ENCODE results near the gene KIFC3. TPM values are rescaled to one million over a fixed set of nuclear protein-coding genes. Genes with fewer than 3 reads are reported as not detected.

Gene KIFC3, protein sequence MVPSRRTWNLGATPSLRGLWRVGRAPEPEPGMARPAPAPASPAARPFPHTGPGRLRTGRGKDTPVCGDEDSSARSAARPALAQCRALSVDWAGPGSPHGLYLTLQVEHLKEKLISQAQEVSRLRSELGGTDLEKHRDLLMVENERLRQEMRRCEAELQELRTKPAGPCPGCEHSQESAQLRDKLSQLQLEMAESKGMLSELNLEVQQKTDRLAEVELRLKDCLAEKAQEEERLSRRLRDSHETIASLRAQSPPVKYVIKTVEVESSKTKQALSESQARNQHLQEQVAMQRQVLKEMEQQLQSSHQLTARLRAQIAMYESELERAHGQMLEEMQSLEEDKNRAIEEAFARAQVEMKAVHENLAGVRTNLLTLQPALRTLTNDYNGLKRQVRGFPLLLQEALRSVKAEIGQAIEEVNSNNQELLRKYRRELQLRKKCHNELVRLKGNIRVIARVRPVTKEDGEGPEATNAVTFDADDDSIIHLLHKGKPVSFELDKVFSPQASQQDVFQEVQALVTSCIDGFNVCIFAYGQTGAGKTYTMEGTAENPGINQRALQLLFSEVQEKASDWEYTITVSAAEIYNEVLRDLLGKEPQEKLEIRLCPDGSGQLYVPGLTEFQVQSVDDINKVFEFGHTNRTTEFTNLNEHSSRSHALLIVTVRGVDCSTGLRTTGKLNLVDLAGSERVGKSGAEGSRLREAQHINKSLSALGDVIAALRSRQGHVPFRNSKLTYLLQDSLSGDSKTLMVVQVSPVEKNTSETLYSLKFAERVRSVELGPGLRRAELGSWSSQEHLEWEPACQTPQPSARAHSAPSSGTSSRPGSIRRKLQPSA
- polyA plus RNA-seq (2012; ENCODE audit: insufficient read length, low read depth) = 21.1 TPM

DNA sequence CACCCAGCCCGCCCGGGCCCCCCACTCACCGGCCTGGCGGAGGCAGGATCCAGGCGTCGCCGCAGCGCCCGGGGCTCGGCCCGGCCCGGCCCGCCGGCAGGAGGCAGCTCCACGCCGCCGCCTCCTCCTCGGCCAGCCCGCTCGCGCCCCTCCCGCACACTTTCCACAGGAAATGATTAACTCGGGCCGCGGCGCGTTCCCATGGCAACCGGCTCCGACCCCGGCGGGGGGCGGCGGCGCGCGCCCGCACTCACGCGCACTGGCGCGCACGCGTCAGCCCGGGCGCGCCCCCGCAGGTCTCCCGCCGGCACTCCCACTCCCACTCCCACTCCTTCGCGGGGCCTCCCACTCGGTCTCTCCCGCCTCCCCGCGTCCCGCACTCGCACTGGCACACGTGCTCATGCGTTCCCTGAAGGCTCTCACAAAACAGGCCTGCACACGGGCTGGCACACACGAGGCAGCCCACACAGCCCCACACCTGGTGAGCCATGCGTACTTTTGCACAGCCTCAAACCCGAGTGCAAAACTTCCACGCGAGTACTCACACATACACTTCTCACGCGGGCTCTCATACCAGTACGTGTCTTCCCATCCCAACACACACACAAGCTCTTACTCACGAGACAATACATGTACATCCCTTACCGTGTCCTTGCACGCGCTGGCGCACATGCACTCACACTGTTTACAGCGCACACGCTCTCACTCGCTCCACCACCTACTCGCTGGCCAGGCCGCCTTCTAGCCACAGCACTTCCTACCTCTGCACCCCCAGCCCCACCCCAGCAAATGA is at the start of gene KIFC3:
KIFC3 (minus strand) TSS at position 151 of the 793 bp plus-strand sequence. CDS start 4,248 bp downstream, outside the sequence.
- TF ChIP-seq FOXP2 (optimal IDR thresholded peaks at IDR 0.05; ENCODE audit: borderline replicate concordance, extremely low read depth, extremely low read length, insufficient read depth) (no peak), TAF1 (IDR thresholded peaks at IDR 0.05; ENCODE audit: borderline replicate concordance, insufficient read depth, low read length) (no peak), SIN3A (IDR thresholded peaks at IDR 0.05; ENCODE audit: borderline replicate concordance, insufficient read depth, low read length) (no peak), POLR2AphosphoS5 (IDR thresholded peaks at IDR 0.05; ENCODE audit: low read depth, low read length) (no peak)
- TF ChIP-seq, protein P1, sequence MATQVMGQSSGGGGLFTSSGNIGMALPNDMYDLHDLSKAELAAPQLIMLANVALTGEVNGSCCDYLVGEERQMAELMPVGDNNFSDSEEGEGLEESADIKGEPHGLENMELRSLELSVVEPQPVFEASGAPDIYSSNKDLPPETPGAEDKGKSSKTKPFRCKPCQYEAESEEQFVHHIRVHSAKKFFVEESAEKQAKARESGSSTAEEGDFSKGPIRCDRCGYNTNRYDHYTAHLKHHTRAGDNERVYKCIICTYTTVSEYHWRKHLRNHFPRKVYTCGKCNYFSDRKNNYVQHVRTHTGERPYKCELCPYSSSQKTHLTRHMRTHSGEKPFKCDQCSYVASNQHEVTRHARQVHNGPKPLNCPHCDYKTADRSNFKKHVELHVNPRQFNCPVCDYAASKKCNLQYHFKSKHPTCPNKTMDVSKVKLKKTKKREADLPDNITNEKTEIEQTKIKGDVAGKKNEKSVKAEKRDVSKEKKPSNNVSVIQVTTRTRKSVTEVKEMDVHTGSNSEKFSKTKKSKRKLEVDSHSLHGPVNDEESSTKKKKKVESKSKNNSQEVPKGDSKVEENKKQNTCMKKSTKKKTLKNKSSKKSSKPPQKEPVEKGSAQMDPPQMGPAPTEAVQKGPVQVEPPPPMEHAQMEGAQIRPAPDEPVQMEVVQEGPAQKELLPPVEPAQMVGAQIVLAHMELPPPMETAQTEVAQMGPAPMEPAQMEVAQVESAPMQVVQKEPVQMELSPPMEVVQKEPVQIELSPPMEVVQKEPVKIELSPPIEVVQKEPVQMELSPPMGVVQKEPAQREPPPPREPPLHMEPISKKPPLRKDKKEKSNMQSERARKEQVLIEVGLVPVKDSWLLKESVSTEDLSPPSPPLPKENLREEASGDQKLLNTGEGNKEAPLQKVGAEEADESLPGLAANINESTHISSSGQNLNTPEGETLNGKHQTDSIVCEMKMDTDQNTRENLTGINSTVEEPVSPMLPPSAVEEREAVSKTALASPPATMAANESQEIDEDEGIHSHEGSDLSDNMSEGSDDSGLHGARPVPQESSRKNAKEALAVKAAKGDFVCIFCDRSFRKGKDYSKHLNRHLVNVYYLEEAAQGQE (IDR thresholded peaks at IDR 0.05; ENCODE audit: insufficient read depth in 1 of 2, low read depth in 2 of 2, low read length in 2 of 2) = no peak

GRCh38 chr16:57848181-57848580 is 45.9 kb upstream of the KIFC3 start:
- TF ChIP-seq SIN3A (IDR thresholded peaks at IDR 0.05; ENCODE audit: borderline replicate concordance, insufficient read depth, low read length) = no peak

GRCh38 chr16:57846078-57846697 is 43.9 kb upstream of the KIFC3 start:
- TF ChIP-seq SIN3A (IDR thresholded peaks at IDR 0.05; ENCODE audit: borderline replicate concordance, insufficient read depth, low read length) = no peak
- no peak for TF ChIP-seq FOXP2 (optimal IDR thresholded peaks at IDR 0.05; ENCODE audit: borderline replicate concordance, extremely low read depth, extremely low read length, insufficient read depth)
- no peak for TF ChIP-seq TAF1 (IDR thresholded peaks at IDR 0.05; ENCODE audit: borderline replicate concordance, insufficient read depth, low read length)

DNA sequence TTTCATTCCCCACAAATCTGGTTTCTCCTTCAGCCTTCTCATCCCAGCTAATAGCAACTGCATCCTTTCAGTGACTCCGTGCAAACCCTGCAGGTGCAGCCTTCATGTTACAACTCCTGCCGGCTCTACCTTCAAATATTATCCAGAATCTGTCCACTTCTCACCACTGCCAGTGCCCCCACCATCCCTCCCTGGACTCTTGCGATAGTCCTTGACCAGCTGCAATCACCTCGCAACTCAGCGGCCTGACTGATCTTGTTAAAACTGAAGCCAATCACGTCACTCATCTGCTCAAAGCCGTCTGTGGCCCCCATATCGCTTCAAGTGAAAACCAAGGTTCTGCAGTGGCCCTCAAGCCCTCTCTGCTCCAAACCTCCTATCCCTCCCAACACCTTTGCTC is 42.8 kb upstream of the KIFC3 start:
- no peak for TF ChIP-seq FOXP2 (optimal IDR thresholded peaks at IDR 0.05; ENCODE audit: borderline replicate concordance, extremely low read depth, extremely low read length, insufficient read depth)
- no peak for TF ChIP-seq SIN3A (IDR thresholded peaks at IDR 0.05; ENCODE audit: borderline replicate concordance, insufficient read depth, low read length)
- TF ChIP-seq TAF1 (IDR thresholded peaks at IDR 0.05; ENCODE audit: borderline replicate concordance, insufficient read depth, low read length) = no peak
- TF ChIP-seq POLR2AphosphoS5 (IDR thresholded peaks at IDR 0.05; ENCODE audit: low read depth, low read length) = no peak
- TF ChIP-seq, protein P1 (IDR thresholded peaks at IDR 0.05; ENCODE audit: insufficient read depth in 1 of 2, low read depth in 2 of 2, low read length in 2 of 2) = no peak

GRCh38 chr16:57844416-57845030 is 42.2 kb upstream of the KIFC3 start:
- TF ChIP-seq POLR2AphosphoS5 (IDR thresholded peaks at IDR 0.05; ENCODE audit: low read depth, low read length) = no peak
- TF ChIP-seq, protein P1 (IDR thresholded peaks at IDR 0.05; ENCODE audit: insufficient read depth in 1 of 2, low read depth in 2 of 2, low read length in 2 of 2) = no peak
- no peak for TF ChIP-seq TAF1 (IDR thresholded peaks at IDR 0.05; ENCODE audit: borderline replicate concordance, insufficient read depth, low read length)
- no peak for TF ChIP-seq SIN3A (IDR thresholded peaks at IDR 0.05; ENCODE audit: borderline replicate concordance, insufficient read depth, low read length)
- no peak for TF ChIP-seq FOXP2 (optimal IDR thresholded peaks at IDR 0.05; ENCODE audit: borderline replicate concordance, extremely low read depth, extremely low read length, insufficient read depth)

All from PFSK-1 (cell line).